ENCODE measurements around the gene GOLT1A.

GOLT1A gene, protein sequence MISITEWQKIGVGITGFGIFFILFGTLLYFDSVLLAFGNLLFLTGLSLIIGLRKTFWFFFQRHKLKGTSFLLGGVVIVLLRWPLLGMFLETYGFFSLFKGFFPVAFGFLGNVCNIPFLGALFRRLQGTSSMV
- 0 to 0.07 reads per million in 2 donors for total RNA-seq

GRCh38 chr1:204213668-204214662 lies at the start of gene GOLT1A:
Gene GOLT1A (minus strand): TSS chr1:204213988. CDS start chr1:204213906, 82 bp downstream.
- DNase-seq, result no peak

DNA sequence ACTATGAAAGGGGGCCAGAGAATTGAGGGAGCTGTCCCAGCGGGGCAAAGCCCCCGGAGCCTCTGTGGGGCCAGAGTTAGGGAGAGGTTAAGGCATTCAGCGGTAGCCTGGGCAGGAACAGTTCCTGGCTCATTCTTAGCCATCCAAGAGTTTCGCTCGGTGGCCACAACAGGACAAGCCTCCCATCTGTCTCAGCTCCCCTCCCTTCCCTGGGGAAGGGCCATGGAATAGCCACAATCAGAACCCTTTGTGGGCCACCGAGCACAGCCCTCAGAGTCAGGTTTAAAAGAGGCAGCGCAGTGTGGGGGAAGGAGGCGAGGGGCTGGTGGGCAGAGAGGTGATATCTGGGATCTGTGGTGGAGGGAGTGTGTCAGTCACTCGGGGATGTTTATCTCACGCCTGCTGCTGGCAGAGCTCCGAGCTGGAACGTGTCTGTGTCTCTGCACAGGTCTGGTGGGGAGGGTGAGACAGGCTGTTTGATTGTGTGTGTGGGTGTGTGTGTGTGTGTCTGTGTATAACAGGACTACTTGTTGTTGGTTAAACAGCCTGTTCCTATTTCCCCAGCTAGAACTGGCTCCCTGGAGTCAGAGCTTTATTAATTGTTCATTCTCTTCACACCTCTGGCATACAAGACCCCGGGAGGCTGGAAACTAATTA lies 49.6 kb upstream of the GOLT1A start:
- no peak for DNase-seq

- no peak for DNase-seq
Observed at GRCh38 chr1:204262506-204263253, 48.9 kb upstream of the GOLT1A start.

GRCh38 chr1:204261746-204262505 lies 48.1 kb upstream of the GOLT1A start:
- DNase-seq, result no peak

DNA sequence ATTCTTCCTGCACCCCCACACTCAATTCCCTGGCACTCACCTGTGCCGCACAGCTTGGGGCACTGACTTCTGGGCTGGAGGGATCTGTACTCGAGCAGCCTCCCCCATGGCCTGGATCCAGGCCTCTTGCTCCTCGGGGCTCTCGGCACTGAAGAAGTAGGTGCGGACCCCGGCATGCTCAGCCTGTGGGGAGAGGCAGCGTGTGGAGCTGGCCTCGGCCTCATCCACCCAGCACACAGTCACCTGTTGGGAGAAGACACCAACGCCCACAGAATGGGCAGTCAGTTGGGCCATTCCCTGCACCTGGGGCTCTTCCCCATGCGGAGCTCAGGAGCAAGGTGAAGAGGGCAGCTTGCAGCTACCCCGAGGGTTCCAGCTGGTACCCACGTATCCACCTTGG lies 47.5 kb upstream of the GOLT1A start:
- no peak for DNase-seq

- DNase-seq, result no peak
Observed at GRCh38 chr1:204260601-204261197, 46.9 kb upstream of the GOLT1A start.

GRCh38 chr1:204259782-204260181 lies 46.0 kb upstream of the GOLT1A start:
- DNase-seq, result no peak

DNA sequence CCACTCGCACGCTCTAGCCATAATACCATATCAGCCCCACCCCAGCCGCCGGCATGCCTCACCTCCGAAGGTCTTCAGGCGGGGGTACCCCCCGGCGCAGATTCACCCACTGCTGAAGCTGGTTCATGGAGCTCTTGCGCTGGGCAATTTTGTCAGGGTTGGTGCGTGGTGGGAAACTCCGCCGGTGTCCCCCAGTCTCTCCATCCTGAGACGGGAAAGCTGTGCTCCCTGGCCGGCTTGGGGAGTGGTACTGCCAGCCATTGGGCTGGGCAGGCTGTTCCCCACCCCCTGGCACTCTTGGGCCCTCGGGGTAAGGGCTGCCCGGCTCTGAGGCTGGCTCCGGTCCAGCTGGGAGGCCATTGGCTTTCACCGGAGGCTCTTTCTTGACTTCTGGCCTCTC lies 45.4 kb upstream of the GOLT1A start:
- DNase-seq, result no peak

GRCh38 chr1:204258213-204259115 lies 44.7 kb upstream of the GOLT1A start:
- DNase-seq, result no peak

- DNase-seq, result no peak
Observed at GRCh38 chr1:204257446-204257845, 43.7 kb upstream of the GOLT1A start.

DNA sequence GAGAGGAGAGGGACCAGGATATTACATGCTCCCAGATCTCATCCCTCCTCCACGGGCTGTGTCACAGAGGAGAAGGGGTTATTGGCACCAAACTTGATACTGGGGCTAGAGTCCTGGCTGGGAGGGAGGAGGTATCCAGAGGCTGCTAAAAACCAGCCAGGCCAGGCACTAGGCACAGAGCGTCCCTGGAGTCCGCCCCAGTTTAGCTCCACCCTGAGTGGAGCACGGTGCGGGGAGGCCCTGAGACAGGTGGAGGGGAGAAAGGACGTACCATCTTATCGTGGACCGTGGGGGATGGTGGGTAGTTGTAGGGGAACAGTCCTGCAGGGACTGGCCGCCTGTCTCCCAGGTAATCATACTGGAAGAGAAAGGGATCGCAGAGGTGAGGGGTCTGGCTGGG lies 42.7 kb upstream of the GOLT1A start:
- DNase-seq, result no peak

DNA sequence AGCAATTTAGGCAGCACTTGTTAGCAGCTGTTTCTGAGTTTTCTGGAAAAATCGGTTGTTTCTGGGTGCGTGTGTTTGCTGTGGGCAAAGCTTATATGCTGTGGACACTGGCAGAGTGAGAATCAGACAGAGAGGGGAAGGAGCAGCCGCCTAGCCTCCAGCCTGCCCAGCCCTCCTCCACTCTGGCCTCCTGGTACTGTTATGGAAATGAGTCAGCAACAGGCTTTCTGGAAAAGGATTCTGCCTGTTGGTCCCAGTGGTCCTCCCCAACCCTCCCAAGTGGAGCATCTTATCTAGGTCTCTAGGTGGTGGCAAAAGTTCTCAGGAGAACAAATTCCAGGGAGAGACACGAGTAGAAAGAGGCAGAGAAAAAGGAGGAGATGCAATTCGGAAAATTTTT lies 42.2 kb upstream of the GOLT1A start:
- no peak for DNase-seq

DNA sequence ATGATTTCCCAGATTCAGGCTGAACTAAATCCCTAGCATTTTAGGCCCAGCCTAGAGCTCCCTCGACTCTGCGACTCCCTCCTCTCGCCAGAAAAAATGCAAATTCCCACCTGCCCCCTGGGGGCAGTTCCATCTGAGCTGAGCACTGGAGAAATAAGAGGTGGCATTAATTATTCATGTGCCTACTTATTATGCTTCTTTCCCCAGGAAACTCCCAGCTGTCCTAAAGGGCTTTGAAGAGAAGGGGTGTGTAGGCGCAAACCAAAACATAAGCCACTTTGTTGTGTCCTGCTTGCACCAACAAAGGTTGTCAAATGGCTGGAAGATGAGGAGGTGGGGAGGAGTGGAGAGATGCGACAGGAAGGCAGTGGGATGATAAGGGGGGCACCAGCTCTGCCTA lies 41.4 kb upstream of the GOLT1A start:
- DNase-seq, result no peak

DNA sequence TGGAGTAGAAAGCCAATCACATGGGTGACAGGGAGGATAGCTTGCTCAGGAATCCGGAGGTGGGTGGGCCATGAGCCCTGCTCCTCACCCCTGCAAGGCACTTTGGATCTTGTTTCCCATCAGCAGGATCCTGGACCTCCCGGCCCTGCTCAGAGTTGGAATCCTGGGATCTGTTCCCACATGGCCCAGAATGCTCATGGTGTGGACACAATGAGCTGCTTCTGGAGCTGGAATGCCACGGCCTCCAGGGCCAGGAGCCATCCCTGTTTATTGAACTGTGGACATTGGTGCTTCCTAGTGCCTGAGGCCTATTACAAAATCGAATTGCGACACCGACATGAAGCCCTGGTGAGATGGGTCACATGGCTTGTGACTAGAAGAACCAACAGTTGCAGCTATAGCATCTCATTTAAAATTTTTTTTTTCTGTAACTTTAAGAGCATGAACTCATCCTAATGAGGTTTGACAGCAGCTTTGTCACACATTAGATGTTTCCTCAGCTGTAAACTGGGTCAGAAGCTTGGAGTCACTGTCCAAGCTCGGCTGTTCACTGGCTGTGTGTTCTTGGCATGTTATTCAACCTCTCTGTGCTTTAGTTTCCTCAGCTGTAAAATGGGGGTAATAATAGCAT lies 40.4 kb upstream of the GOLT1A start:
- no peak for DNase-seq

GRCh38 chr1:204251926-204252689 lies 38.3 kb upstream of the GOLT1A start:
- no peak for DNase-seq

DNA sequence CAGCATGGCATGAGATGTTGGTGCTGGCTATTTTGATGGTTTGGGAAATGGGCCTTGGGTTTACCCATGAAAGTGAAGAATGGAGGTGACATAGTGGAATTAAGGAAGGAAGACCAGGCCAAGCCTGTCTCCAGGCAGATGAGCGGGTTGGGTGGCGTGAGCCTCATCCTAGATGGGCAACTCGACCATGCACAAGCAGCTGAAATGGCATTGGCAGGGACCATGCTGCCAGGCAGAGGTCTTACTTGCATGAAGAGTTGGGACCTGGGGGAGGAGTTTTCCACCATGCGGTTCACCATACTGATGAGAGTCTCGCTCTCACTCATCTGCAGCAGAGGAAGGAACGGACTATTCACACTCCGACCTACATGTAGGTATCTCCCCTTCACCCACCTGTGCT lies 37.5 kb upstream of the GOLT1A start:
- no peak for DNase-seq

GRCh38 chr1:204250428-204251030 lies 36.7 kb upstream of the GOLT1A start:
- DNase-seq, result no peak

DNA sequence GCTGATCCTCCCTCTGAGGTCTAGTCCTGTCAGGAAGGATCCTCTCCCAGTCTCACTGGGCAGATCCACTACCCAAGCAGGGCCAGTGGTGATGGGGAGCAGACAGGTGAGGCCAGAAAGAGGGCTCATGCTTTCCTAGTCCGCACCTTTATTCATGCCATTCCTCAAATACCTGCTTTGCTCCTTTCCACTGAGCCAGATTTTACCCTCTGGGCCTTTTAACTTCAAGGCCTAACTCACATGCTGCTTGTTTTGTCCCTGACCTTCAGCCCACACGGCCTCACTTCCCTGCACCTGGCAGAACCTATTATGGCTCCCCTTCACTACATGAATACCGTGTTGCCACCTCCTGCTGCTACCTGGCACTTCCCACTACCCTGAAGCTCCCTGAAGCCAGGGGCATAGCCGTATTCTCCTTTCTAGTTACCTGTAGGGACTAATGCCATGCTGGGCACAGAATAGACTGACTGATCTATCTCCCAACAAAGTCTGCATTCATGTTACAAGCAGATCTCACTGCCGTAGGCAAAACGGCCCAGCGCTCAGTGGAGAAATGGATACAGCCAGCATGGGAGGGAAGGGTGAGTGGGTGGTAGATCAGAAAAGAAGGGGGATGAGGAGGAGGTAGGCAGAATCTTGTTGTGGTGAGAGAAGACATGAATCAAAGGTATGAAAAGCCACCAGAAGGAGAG lies 36.1 kb upstream of the GOLT1A start:
- no peak for DNase-seq

Measured in T-helper 9 cell (primary cell).